Measurements from ENCODE around the gene SCN2A. TPM values are rescaled to one million over a fixed set of nuclear protein-coding genes. Genes with fewer than 3 reads are reported as not detected.

Gene SCN2A
- total RNA-seq, 1 donor from 2014 or later, result 0.06 TPM

- DNase-seq (ENCODE audit: extremely low read depth, low read depth, low spot score), result no peak
These were observed 168.3 kb downstream of the SCN2A start for GRCh38 chr2:165407466-165407865.

GRCh38 chr2:165408186-165408585 lies 169.0 kb downstream of the SCN2A start:
- DNase-seq (ENCODE audit: extremely low read depth, low read depth, low spot score), result no peak

GRCh38 chr2:165410276-165410675 lies 171.1 kb downstream of the SCN2A start:
- DNase-seq (ENCODE audit: extremely low read depth, low read depth, low spot score), result no peak

GRCh38 chr2:165414187-165414586 lies 175.0 kb downstream of the SCN2A start:
- DNase-seq (ENCODE audit: extremely low read depth, low read depth, low spot score), result no peak

- no peak for DNase-seq (ENCODE audit: extremely low read depth, low read depth, low spot score)
These were observed 177.8 kb downstream of the SCN2A start for GRCh38 chr2:165417009-165417408.

GRCh38 chr2:165420231-165420630 lies 181.0 kb downstream of the SCN2A start:
- DNase-seq (ENCODE audit: extremely low read depth, low read depth, low spot score), result no peak

GRCh38 chr2:165423081-165423480 lies 183.9 kb downstream of the SCN2A start:
- no peak for DNase-seq (ENCODE audit: extremely low read depth, low read depth, low spot score)

- no peak for DNase-seq (ENCODE audit: extremely low read depth, low read depth, low spot score)
These were observed 186.3 kb downstream of the SCN2A start for GRCh38 chr2:165425556-165425955.

- DNase-seq (ENCODE audit: extremely low read depth, low read depth, low spot score), result no peak
These were observed 188.5 kb downstream of the SCN2A start for GRCh38 chr2:165427686-165428085.

GRCh38 chr2:165428926-165429325 lies 189.7 kb downstream of the SCN2A start:
- no peak for DNase-seq (ENCODE audit: extremely low read depth, low read depth, low spot score)

GRCh38 chr2:165431014-165431413 lies 191.8 kb downstream of the SCN2A start:
- DNase-seq (ENCODE audit: extremely low read depth, low read depth, low spot score), result no peak

- DNase-seq (ENCODE audit: extremely low read depth, low read depth, low spot score), result no peak
These were observed 193.2 kb downstream of the SCN2A start for GRCh38 chr2:165432234-165432966.

- DNase-seq (ENCODE audit: extremely low read depth, low read depth, low spot score), result no peak
These were observed 195.8 kb downstream of the SCN2A start for GRCh38 chr2:165434865-165435496.

- no peak for DNase-seq (ENCODE audit: extremely low read depth, low read depth, low spot score)
These were observed 196.4 kb downstream of the SCN2A start for GRCh38 chr2:165435611-165436010.

- DNase-seq (ENCODE audit: extremely low read depth, low read depth, low spot score), result no peak
These were observed 197.3 kb downstream of the SCN2A start for GRCh38 chr2:165436559-165436958.

- DNase-seq (ENCODE audit: extremely low read depth, low read depth, low spot score), result peak; percentile 20
These were observed 201.2 kb downstream of the SCN2A start for GRCh38 chr2:165440367-165440766.

Other genes starting within 250 kb of the SCN2A start
- gene SCN3A, start 35.4 kb upstream of the SCN2A start, total RNA-seq, result 0.35 and 0.63 TPM in 2 replicates
- 0.44 and 0.47 TPM in 2 replicates for gene CSRNP3, start 230.3 kb downstream of the SCN2A start, total RNA-seq

Data from glomerular endothelial cell (primary cell).